WTC11 (cell line): Measurements from ENCODE around the gene PXYLP1.

ENCODE experiments used
- CREB1 ChIP-seq: sonication (generic); formaldehyde crosslinking; IDR thresholded peaks from 2 replicates; pipeline ENCODE4 v1.8.0; 2023; ENCODE audit warnings: mild to moderate bottlenecking, missing genetic modification reagents
- CREM ChIP-seq: sonication (generic); formaldehyde crosslinking; IDR thresholded peaks from 2 replicates; pipeline ENCODE4 v1.8.1; 2022; ENCODE audit warnings: mild to moderate bottlenecking, missing genetic modification reagents, moderate library complexity
- FOXJ3 ChIP-seq: sonication (generic); formaldehyde crosslinking; IDR thresholded peaks from 2 replicates; pipeline ENCODE4 v1.9.0; 2021; ENCODE audit warnings: missing genetic modification reagents, mild to moderate bottlenecking, borderline replicate concordance
- FOXP1 ChIP-seq: sonication (generic); formaldehyde crosslinking; IDR thresholded peaks from 2 replicates; pipeline ENCODE4 v1.8.0; 2022; ENCODE audit warnings: missing genetic modification reagents, mild to moderate bottlenecking, moderate library complexity, borderline replicate concordance
- SP1 ChIP-seq: sonication (generic); formaldehyde crosslinking; conservative IDR thresholded peaks from 2 replicates; pipeline ENCODE4 v1.8.1; 2022; ENCODE audit warnings: missing genetic modification reagents
- TEAD1 ChIP-seq: sonication (generic); formaldehyde crosslinking; IDR thresholded peaks from 2 replicates; pipeline ENCODE4 v1.8.0; 2022; ENCODE audit warnings: mild to moderate bottlenecking, missing genetic modification reagents
- ZNF138 ChIP-seq: sonication (generic); formaldehyde crosslinking; conservative IDR thresholded peaks from 2 replicates; pipeline ENCODE4 v1.8.1; 2022; ENCODE audit warnings: mild to moderate bottlenecking, moderate library complexity, missing genetic modification reagents
- ZNF416 ChIP-seq: fragments of 250-450 bp; sonication (Bioruptor Pico); IDR thresholded peaks from 2 replicates; pipeline ENCODE4 v1.9.0; 2021; ENCODE audit warnings: mild to moderate bottlenecking, inconsistent platforms
- TF ChIP-seq, protein P1 (sequence below): fragments of 200-600 bp; IDR thresholded peaks from 2 replicates; pipeline ENCODE4 v1.8.0; 2022; ENCODE audit warnings: antibody characterized with exemption
- TF ChIP-seq, protein P2 (sequence below): sonication (generic); formaldehyde crosslinking; IDR thresholded peaks from 2 replicates; pipeline ENCODE4 v1.8.0; 2022; ENCODE audit warnings: mild to moderate bottlenecking, missing genetic modification reagents
- TF ChIP-seq, protein P3 (sequence below): sonication (generic); formaldehyde crosslinking; IDR thresholded peaks from 2 replicates; pipeline ENCODE4 v1.8.1; 2023; ENCODE audit warnings: mild to moderate bottlenecking, missing genetic modification reagents
- TF ChIP-seq, protein P4 (sequence below): sonication (generic); formaldehyde crosslinking; IDR thresholded peaks from 2 replicates; pipeline ENCODE4 v1.8.1; 2022; ENCODE audit warnings: missing genetic modification reagents, borderline replicate concordance
- TF ChIP-seq, protein P5 (sequence below): sonication (generic); formaldehyde crosslinking; IDR thresholded peaks from 2 replicates; pipeline ENCODE4 v1.8.0; 2022; ENCODE audit warnings: mild to moderate bottlenecking, missing genetic modification reagents
- TF ChIP-seq, protein P6 (sequence below): sonication (generic); formaldehyde crosslinking; IDR thresholded peaks from 2 replicates; pipeline ENCODE4 v1.8.1; 2022; ENCODE audit warnings: low read depth, mild to moderate bottlenecking, moderate library complexity, missing genetic modification reagents, borderline replicate concordance

DNA sequence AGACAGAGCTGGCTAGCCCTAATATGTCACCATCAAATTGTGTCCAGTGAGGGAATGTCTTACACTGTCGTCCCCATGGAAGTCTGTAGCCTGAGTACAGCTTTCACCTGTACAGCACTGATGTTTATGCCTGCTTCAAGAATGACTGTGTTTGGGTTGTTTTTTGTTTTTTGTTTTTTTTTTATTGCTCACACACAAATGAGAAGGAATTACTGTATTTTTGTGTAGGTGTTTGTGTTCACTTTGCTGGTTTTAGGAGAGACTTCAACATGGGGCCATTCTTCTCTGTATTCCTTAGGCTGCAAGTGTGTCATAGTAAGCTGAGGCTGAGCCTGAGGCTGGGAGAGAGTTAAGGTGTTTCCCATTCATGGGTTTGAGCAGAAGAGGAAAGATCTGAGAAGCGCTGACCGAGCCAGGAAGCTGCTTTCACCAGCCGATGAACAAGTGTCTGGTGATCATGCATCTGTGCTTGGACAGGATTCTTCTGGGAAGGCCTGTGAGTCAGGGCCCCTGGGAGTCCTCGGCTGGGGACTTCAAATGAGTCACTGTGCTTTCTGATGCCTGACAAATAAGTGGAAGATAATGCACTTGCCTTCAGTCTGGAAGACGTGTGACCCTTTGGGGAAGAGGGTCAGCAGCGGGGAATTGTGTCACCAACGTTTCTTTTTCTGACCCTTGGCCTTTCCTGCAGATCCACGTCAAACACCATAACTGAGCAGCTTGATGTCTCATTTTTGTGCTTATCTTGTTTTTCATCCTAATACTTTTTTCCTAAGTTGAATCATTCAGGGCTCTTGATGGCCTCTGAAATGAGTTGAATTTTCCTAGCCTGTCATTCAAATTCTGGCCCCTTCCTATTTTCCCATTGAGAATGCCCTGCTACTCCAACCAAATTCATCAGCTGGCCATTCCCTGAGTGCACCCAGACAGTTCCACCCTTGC, 100.0 kb downstream of the PXYLP1 start:
- TF ChIP-seq, protein P1, sequence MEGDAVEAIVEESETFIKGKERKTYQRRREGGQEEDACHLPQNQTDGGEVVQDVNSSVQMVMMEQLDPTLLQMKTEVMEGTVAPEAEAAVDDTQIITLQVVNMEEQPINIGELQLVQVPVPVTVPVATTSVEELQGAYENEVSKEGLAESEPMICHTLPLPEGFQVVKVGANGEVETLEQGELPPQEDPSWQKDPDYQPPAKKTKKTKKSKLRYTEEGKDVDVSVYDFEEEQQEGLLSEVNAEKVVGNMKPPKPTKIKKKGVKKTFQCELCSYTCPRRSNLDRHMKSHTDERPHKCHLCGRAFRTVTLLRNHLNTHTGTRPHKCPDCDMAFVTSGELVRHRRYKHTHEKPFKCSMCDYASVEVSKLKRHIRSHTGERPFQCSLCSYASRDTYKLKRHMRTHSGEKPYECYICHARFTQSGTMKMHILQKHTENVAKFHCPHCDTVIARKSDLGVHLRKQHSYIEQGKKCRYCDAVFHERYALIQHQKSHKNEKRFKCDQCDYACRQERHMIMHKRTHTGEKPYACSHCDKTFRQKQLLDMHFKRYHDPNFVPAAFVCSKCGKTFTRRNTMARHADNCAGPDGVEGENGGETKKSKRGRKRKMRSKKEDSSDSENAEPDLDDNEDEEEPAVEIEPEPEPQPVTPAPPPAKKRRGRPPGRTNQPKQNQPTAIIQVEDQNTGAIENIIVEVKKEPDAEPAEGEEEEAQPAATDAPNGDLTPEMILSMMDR, result no peak
- no peak for TF ChIP-seq CREB1 (CRISPR knock-in tag)
- TF ChIP-seq ZNF416 (CRISPR knock-in tag), result no peak
- TF ChIP-seq TEAD1 (CRISPR knock-in tag), result no peak
- no peak for TF ChIP-seq FOXP1
- no peak for TF ChIP-seq SP1 (CRISPR knock-in tag)
- TF ChIP-seq, protein P2, sequence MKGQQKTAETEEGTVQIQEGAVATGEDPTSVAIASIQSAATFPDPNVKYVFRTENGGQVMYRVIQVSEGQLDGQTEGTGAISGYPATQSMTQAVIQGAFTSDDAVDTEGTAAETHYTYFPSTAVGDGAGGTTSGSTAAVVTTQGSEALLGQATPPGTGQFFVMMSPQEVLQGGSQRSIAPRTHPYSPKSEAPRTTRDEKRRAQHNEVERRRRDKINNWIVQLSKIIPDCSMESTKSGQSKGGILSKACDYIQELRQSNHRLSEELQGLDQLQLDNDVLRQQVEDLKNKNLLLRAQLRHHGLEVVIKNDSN (CRISPR knock-in tag), result no peak
- TF ChIP-seq, protein P3, sequence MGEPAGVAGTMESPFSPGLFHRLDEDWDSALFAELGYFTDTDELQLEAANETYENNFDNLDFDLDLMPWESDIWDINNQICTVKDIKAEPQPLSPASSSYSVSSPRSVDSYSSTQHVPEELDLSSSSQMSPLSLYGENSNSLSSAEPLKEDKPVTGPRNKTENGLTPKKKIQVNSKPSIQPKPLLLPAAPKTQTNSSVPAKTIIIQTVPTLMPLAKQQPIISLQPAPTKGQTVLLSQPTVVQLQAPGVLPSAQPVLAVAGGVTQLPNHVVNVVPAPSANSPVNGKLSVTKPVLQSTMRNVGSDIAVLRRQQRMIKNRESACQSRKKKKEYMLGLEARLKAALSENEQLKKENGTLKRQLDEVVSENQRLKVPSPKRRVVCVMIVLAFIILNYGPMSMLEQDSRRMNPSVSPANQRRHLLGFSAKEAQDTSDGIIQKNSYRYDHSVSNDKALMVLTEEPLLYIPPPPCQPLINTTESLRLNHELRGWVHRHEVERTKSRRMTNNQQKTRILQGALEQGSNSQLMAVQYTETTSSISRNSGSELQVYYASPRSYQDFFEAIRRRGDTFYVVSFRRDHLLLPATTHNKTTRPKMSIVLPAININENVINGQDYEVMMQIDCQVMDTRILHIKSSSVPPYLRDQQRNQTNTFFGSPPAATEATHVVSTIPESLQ (CRISPR knock-in tag), result no peak
- TF ChIP-seq, protein P4, sequence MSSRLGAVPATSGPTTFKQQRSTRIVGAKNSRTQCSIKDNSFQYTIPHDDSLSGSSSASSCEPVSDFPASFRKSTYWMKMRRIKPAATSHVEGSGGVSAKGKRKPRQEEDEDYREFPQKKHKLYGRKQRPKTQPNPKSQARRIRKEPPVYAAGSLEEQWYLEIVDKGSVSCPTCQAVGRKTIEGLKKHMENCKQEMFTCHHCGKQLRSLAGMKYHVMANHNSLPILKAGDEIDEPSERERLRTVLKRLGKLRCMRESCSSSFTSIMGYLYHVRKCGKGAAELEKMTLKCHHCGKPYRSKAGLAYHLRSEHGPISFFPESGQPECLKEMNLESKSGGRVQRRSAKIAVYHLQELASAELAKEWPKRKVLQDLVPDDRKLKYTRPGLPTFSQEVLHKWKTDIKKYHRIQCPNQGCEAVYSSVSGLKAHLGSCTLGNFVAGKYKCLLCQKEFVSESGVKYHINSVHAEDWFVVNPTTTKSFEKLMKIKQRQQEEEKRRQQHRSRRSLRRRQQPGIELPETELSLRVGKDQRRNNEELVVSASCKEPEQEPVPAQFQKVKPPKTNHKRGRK (CRISPR knock-in tag), result no peak
- TF ChIP-seq, protein P5, sequence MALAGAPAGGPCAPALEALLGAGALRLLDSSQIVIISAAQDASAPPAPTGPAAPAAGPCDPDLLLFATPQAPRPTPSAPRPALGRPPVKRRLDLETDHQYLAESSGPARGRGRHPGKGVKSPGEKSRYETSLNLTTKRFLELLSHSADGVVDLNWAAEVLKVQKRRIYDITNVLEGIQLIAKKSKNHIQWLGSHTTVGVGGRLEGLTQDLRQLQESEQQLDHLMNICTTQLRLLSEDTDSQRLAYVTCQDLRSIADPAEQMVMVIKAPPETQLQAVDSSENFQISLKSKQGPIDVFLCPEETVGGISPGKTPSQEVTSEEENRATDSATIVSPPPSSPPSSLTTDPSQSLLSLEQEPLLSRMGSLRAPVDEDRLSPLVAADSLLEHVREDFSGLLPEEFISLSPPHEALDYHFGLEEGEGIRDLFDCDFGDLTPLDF (CRISPR knock-in tag), result no peak
- TF ChIP-seq FOXJ3 (CRISPR knock-in tag), result no peak
- no peak for TF ChIP-seq CREM
- no peak for TF ChIP-seq ZNF138 (CRISPR knock-in tag)
- TF ChIP-seq, protein P6, sequence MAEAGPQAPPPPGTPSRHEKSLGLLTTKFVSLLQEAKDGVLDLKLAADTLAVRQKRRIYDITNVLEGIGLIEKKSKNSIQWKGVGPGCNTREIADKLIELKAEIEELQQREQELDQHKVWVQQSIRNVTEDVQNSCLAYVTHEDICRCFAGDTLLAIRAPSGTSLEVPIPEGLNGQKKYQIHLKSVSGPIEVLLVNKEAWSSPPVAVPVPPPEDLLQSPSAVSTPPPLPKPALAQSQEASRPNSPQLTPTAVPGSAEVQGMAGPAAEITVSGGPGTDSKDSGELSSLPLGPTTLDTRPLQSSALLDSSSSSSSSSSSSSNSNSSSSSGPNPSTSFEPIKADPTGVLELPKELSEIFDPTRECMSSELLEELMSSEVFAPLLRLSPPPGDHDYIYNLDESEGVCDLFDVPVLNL, result no peak
